ENCODE measurements around the gene ASTN2.

Gene ASTN2

DNA sequence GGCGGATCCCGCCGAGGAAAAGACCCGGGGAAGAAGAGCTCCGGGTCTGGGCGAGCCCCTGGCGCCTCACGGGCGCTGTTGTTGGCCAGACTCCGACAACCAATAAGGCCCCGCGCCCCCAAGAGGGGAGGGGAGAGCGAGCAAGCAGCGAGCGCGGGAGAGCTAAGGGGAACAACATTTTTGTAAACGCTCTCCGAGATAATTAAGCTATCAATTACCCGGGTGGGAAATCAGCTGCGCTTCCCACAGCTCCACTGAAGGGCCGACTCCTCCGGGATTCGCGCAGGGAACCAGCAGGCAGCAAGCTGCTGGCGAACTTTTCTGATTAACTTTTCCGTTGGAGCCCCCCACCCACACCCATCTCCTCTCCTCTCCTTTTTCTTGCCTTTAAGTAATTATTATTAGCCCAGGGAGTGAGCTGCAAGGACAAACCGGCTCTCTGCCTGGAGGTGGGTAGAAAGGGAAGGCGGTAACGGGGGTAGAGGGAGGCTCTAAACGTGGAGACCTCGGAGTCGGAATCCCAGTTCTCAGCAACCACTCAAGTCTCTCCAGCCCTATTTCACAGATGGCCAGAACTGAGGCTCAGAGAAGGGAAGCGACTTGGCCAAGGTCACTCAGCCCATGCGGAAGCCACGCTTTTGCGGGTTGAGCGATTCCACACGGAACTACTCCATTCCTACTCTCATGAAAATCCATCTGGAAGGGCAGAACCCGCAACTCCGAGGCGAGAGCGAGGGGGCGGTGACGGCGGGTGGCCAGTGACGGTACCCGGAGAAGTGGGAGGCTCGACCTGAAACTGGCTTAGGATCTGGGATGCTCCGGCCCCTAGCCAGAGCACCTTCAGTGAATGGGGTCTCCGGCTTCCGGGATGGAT lies 1.3 kb downstream of the ASTN2 start:
- no peak for DNase-seq

DNA sequence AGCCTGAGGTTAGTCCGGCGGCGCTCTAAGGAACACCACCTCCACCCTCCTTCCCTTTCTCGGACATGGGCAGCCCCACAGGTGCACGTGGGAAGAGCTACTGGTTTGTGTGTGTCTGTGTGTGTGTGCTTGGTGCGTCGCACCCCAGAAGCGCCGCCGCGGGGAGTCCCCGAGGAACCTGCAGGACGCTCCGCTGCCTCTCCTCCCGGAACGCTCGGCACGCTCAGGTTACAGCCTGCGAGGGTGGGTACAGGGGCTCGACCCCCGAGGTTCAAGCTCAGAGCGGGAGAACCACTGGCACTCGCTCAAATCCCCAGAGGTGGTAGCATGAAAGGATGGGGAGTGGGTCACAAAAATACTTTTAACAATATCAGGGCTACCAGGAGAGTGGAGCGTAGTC lies 2.0 kb downstream of the ASTN2 start:
- no peak for DNase-seq

DNA sequence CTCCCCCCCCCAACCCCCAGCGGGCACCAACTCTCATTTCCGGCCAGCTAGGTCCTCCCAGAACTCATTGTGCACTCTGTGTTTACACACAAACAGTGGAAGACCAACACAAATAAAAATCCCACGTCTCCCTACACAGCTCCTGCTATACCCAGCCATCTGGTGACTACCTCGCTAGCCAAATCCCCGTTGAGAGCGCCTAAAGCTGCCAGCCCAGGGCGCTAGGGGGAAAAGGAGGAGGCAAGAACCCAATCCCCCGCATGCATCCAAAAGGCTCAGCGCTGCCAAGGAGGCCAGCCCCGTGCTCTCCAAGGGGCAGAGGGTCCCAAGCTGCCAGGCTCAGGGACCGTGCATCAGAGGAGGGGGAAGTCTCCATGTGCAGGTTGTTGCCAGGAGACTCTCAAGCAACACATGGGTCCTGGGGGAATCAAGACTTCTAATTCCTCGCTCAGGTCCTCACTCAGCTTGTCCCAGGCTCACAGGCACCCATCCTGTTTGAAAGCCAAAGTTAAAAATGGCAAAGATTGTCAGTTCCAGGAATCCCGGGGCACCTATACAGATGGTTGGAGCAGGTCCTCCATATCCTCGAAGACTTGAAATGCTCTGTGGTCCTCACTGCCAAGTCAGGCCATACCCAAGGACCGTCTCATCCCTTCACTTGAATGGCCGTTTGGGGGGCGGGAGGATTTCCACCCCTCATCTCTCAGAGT lies 2.7 kb downstream of the ASTN2 start:
- no peak for DNase-seq

DNA sequence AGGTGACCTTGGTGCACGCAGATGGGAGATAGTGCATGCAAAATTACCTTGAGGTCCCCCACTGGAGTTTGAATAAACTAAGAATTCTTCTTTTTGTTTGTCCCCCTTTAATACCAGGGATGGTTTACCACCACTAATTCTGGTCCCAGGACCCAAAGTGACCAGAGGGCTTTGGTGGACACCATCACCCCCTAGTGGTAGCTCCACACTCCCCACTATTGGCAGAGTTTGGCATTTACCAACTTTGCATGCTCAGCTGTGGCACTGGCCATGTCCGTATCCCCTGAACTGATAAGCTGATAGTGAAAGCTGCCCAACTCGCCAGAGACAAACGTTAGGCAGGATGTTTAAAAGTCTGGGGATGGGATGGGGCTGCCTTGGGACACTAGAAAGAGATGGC lies 3.3 kb downstream of the ASTN2 start:
- DNase-seq: peak; percentile 24

DNA sequence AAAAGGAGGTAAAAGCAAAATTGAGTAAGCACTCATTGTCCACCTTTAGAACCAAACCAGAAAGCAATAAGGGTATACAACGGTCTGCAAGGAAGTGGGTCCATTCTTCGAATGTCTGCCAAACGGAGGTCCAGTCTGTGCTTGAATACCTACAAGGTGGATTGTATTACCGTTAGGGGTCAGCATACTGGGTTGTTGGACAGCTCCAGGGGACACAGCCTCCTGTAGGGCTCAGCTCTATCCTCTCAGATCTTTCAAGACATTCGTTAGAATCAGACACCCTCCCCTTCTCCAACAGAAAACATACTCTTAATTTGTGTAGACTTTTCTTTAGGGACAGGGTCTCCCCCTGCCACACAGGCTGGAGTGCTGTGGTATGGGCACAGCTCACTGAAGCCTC lies 5.5 kb downstream of the ASTN2 start:
- no peak for DNase-seq

DNA sequence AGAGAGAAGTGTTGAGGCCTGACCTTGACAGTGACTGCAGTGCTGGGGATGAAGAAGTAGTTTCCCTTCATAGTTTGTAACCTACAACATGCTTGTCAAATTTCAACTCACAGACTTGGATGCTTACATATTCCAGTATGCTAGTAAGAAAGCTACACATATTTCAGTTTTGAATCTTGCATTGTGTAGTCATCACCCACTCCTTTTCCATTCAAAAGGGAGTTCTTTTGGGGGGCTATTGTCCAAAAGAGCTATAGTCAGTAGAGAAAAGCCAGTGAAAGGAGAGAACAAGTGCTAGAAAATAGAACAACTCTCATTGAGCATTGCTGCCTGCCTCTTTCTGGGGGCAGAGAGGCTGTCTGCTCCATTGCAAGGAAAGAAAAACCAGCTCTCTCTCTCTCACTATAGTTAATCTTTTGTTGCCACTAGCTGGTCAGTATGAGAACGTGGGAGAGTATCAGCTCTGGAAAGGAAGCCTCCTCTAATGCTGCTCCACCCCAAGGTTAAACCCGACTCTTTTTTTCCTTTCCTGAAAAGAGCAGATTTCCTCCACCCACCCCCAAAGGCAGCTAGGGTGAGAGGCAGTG lies 7.3 kb downstream of the ASTN2 start:
- no peak for DNase-seq

DNA sequence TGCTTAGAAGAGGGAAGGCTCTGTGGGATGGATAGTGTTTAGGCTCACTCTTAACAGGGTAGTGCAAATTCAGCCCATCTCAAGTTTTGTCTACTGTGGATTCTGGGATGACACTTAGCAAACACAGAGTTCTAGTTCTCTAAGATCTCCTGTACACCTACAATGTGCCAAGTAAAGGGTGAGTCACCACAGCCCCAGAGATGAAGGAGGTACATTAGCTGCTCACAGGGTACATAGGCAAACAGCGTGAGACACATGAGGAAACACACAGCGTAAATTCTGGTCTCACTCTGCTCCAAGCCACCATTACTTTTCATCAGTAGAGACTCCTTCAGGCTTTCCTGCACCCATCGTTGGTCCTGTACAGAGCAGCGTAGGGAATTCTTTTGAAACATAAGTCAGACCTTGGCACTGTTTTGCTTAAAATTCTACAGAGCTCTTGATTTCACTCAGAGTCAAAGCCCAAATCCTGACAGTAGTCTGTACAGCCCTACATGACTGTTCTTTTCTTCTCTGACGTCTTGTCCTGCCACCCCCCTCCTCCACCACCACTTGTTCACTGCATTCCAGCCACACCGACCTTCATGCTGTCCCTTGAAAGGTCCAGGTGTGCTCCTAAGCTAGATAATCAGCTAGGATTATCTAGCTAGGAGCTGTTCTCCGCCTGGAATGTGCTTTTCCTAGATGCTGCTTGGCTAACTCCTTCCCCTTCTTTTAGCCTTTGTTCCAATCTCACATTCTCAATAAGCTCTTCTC lies 8.7 kb downstream of the ASTN2 start:
- DNase-seq: no peak

DNA sequence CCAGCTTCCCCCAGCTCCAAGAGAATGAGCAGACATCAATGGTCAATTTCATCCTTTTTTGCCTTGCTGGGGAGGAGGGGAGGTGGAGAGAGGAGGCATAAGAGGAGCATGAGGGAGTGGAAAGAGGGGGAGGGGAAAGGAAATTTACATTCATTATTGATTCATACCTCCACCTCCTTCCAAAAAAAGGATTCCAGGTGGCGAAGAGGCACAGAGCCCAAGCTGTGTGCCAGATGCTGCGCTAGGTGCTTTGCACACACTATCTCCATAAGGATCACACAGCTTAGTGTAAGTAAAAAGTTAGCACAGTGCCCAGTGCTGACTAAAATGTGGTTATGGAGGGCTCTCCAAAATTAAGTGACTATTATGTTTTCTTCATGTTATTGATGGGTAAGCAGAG lies 11.0 kb downstream of the ASTN2 start:
- DNase-seq: no peak

DNA sequence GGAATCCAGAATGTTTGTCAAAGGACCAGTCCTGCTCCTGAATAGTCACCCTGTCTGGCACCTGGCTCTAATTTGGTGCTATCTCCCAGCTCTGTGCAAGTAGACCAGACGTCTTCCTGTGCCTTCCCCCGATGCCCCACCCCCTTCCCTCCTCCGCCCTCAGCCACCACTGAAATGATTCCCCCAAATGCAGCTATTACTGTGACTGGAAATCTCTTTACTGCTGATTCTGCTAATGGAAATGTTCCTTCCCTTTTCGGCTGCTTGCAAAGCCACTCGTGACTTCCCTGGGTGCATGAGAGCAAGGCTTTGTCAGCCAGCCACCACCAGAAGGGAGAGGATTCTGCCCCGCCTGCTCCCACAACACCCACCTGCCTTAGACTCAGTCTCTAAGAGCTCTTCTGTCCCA lies 11.4 kb downstream of the ASTN2 start:
- DNase-seq: no peak

DNA sequence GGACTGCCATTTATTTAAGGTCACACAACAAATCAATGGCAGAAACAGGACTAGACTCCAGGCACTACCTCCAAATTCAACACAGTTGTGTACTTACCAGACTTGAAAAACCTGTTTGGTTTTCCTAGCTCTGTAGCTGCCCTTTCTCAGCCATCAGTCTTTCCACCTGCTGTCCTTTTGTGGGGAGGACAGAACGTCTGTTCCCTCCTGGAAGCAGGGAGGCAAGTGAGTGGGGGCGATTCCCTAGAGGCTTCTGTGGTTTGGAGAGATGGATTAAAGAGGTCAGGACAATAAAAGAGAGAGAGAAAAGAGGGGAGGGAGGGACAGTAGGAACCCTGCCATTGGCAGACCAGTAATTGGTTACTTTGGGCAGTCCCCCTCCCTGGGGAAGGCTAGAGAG lies 14.7 kb downstream of the ASTN2 start:
- no peak for DNase-seq

DNA sequence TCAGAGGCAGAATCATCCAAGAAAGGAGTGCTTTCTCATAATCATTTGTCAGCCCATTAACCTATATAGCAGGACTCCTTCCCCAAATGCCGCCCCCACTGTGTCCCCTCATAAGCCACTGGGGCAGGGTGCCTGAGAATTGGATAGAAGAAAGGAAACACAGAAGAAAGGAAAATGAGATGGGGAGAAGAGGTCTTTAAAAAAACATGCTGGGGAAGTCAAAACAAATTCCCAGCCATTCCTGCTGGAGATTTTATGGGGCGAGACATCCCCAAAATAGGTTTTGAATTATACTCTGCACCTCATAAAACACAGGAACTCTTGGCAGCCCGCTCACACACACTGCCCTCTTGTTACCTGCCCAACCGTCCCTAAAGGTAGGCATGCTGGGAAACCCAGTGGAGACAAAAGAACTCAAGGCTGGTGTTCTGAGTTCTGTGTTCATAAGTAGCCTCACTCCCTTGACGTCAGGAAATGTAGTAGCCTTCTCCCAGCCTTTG lies 19.7 kb downstream of the ASTN2 start:
- DNase-seq: no peak

DNA sequence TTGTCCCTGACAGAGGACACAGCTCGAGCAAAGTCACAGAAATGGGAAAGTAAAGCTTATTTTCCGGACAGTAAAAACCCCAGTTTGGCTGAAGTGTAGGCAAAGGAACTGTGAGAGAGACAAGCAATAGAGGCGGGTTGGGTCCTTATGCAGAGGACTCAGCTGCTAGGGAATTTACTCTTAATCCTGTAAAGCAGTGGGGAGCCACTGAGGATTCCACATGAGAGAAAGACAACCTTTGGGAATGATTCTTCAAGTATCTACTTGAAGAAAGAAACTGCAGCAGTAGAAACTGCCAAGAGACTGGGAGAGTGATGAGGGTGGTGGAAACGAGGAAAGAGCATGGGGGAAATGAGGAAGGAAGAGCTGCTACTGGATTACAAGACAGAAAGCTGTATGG lies 20.2 kb downstream of the ASTN2 start:
- no peak for DNase-seq

DNA sequence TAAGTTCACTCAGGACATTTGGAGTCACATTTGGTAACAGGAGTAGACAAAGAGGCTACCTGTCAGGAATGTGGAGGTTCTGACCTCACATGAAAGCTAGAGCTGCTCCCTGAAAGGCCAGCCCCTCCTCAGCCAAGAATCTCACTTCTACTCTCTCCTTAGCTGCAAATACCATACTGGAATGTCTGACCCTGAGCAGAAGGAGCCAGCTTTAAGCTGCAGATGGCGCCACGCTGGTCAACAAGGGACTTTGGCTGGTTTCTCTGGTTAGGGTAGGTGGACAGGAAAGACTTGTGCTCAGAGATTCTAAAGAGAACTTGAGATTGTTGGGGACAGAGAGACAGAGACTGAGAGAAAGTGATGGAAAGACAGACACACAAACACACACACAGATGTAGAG lies 21.9 kb downstream of the ASTN2 start:
- no peak for DNase-seq

DNA sequence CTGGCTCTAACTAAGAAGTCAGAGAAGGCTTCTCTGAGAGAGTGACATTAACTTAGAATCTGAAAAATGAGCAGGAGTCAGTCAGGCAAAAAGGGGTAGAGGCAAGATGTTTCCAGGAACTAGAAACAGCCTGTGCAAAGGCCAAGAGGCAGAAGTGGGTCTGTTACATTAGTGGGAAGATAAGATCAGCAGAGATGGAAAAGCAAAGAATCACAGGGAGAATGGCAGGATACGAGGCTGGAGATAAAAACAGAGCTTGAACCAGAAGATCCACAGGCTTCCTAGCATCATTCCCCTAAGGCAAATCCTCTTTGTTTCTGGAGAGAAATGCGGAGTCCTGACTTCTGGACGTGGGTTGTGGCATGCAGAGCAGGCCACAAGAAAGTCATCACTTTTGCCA lies 27.4 kb downstream of the ASTN2 start:
- DNase-seq: no peak

DNA sequence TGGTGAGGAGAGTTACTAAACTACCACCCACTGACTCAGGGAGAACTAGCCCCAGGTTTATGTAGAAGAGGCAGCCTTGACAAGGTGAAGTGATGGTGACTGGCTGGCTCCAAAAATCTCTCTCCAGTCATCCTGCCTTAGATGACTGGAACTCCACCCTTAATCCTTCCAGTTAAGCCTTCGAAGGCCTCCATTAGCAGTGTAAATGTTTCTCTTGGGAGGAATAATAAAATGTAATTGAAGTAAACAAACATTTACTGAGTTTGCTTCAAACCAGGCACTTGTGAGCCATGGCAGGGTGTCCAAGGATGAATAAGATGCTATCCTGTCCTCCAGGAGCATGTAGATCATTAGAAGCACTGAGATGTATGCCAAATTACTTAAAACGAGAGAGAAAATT lies 35.5 kb downstream of the ASTN2 start:
- DNase-seq: no peak

DNA sequence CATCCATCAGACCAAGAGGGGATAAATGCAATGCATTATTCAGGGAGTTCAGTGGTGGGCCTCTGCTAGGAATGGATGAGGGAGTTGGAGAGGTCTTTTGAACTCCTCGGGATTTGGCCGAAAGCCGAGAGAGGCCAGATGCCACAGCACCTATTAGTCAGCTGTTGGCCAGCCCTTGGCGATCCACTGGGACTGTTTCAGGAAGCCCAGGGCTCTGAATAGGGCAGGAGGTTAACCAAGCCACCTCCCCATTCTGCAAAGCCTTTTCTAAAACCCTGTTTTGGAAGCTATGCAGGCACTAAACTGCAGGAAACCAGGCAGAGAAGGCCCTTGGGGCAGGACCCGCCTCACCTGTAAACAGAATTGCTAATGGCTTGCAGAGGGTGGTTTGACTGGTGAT lies 37.8 kb downstream of the ASTN2 start:
- DNase-seq: no peak

DNA sequence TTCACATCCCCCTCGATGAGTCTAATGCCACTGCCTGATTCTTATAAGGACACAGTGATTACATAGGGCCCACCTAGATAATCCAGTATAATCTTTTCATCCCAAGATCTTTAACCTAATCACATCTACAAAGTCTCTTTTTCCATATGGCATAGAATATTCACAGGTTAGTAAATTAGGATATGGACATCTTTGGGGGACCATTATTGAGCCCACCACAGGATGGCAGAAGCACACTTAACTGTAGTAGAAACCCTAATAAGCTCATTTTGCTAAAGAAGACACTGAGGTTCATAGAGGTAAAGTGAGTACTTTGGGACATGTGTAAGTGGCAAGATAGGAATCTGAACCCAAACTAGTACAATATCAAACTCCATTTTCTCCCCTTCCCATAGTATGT lies 38.9 kb downstream of the ASTN2 start:
- DNase-seq: no peak

DNA sequence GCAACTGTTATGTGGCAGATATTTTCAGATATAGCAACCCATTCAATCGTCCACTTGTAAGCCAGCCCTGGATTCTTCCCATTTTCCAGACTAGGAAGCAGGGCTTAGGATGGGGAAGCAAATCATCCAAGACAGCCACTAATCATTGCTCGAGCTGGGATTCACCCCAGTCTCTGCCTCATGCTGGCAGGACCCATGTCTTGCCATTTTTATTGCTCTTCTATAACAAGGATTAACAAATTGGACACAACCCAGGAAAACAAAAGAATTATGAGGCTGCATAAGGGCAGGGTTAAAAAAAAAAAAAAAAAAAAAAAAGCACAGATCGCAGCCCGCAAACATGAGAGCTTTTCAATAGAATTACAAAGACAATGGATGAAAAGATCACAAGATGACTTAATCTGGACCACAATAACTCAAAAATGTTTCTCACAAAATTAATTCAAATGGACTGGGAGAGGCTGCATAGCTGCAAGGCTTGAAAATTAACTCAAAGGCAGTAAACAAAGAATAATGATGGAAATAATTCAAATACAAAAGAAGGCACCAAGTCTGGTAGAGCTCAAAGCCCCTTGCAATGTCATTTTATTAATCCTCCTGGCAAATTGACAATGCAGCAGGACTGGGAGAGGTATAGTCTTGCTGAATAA lies 40.7 kb downstream of the ASTN2 start:
- DNase-seq: no peak

DNA sequence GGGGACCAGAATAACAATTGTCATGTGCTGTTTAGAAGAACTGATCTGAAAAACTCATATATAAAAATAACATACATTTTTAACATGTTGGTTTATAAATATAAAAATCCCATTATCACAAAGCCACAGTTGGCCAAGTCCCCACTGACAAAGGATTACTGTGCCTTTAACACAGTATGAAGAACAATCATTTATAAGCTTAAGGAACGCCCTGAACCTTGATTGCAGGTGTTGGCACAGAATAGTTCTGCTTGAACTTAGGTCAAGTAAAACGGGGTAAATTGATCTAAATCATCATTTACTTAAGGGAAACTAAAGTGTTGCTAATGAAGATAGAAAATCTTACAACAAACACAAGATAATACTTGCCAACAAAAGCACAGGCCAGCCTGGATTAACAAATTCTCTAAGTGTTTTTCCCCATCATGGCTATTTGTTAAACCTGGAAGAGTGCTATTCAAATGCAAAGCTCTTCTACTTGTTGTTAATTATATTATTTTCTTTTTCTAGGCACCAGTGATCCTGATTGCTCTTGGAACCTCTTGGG lies 46.1 kb downstream of the ASTN2 start:
- DNase-seq: no peak

DNA sequence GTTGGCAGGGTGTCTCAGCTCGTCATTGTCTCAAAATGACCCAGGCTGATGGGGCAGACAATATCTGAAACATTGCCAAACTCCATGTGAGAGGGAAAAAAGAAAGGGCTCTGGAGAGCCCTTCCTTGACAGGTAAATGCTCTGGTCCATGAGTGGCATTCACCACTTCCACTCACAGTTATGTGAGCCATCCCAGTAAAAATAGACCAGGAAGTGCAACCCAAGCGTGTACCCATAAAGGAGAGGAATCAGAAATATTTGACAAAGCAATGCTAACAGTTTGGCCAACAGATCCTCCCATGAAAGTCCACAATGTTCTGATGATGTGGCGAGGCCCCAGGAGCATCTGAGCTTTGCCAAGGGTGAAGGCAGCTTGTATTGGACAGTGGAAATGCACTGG lies 49.4 kb downstream of the ASTN2 start:
- DNase-seq: no peak

DNA sequence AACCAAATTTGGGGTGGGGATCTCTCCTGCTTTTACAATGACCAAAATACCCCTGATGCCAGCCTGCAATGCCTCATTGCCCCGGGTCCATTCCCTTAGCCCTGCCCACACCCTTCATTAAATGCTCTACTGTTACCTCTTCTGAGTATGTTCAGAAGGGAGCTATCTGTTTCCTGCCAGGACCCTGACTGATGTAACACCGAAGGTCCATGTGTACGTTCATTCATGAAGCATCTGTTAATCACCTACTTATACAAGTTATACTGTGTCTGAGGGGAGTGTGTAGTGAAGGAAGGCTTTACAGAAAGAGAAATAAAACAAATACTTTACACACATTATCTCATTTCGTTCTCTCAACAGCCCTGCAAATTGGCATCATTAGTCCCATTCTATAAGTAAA lies 51.9 kb downstream of the ASTN2 start:
- no peak for DNase-seq

DNA sequence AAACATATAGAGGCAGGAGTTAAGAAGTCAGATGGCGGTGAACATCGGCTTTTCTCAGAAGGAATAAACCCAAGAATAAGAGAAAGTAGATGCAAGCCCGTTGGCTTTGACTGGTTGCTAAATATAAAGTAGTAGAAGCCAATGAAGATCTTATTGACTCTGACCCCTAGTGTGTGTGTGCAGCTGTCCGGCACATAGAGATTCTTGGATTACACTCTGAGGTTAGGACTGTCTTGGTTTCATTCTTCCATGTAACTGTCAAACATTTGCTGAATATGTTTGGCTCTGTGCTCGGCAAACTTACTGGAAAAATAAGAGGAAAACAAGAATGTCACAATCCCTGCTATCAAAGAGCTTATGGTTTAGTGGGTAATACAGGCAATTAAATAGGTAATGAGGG lies 54.9 kb downstream of the ASTN2 start:
- DNase-seq: no peak

All from T1000 (cell line).